Panc1 (cell line): ENCODE measurements around the gene CARD16.

Source experiments
- CTCF ChIP-seq: fragments of 450-650 bp; IDR thresholded peaks from 2 replicates; pipeline ENCODE4 v1.5.1; 2017; ENCODE audit warnings: mild to moderate bottlenecking
- POLR2AphosphoS5 ChIP-seq: IDR thresholded peaks from 2 replicates; pipeline ENCODE4 v1.6.1; 2012; ENCODE audit warnings: mild to moderate bottlenecking, low read depth, low read length, moderate library complexity
- TCF7L2 ChIP-seq: IDR thresholded peaks from 2 replicates; pipeline ENCODE4 v1.6.1; 2011; ENCODE audit warnings: mild to moderate bottlenecking, low read depth, low read length, inconsistent platforms

- no peak for TF ChIP-seq CTCF
- TF ChIP-seq TCF7L2 = no peak
- TF ChIP-seq POLR2AphosphoS5 = no peak
These were observed 50.1 kb downstream of the CARD16 start for GRCh38 chr11:104995001-104995408.
